Measurements from ENCODE around the gene PPP1R15A.
"Not testable (repeated sequence)": the region's sequence is repeated elsewhere in the genome, so short reads cannot be mapped to it uniquely, and the experiment has no call there.

PPP1R15A gene

DNA sequence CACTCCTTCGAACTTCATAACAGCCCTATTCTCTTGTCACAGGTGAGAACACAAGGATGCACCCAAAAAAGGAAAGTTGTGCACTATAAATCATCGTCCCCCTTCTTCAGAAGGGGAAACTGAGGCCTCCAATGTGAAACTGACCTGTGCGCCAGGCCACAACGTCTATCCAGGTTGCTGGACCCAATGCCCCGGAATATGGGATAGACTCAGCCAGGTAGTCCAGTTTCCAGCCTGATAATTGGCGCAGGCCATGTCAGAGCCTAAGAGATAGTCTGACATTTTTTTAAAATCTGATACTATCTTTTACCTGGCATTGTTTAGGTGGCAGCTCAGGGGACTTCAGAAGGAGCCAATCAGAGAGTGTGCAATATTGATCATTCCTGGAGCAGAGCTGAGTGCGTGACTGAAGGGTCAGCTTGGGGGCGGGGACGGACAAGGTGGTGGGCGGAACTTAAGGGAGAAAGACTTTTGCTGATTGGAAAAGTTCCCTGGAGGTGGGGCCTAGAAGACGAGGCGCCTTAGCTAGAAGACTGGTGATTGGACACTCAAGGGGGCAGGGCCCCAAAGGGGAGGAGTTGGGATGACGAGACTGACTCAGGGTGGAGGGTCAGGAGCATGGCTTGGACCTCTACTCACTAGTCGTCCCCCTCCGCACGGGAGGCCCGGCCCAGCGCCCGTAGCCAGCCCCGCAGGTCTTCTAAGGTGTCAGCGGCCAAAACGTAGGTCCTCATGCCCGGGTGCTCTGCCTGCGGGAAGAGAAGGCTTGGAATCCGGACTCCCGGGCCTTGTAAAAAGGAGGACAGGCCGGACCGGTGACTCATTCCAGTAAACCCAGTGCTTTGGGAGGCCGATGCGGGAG is 12.3 kb upstream of the PPP1R15A start:
- DNase-seq (ENCODE audit: low spot score), result peak; percentile 27

GRCh38 chr19:48861313-48861712 is 10.9 kb upstream of the PPP1R15A start:
- DNase-seq (ENCODE audit: low spot score), result no peak

DNA sequence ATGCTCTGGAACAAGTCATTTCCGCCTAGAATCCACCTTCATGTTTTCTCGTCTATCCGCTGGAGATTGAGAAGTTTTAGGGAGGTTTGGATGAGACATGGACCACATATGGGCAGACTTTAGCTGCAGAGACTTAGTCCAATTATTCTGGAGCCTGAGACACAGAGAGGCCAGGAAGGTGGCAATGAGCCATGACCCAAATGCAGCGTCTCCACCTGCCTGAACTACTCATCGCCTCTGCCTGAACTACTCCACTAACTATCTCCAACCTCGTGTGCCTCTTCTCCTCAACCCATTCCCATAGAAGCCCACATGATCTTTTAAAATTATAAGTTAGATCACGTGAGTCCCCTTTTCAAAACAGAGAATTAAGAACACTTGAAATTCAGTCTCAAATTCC is 9.4 kb upstream of the PPP1R15A start:
- no peak for DNase-seq (ENCODE audit: low spot score)

GRCh38 chr19:48866692-48867091 is 5.5 kb upstream of the PPP1R15A start:
- no peak for DNase-seq (ENCODE audit: low spot score)

- DNase-seq (ENCODE audit: low spot score), result no peak
Measured at GRCh38 chr19:48867123-48867745, 5.0 kb upstream of the PPP1R15A start.

GRCh38 chr19:48867746-48868113 is 4.5 kb upstream of the PPP1R15A start:
- DNase-seq (ENCODE audit: low spot score), result no peak

DNA sequence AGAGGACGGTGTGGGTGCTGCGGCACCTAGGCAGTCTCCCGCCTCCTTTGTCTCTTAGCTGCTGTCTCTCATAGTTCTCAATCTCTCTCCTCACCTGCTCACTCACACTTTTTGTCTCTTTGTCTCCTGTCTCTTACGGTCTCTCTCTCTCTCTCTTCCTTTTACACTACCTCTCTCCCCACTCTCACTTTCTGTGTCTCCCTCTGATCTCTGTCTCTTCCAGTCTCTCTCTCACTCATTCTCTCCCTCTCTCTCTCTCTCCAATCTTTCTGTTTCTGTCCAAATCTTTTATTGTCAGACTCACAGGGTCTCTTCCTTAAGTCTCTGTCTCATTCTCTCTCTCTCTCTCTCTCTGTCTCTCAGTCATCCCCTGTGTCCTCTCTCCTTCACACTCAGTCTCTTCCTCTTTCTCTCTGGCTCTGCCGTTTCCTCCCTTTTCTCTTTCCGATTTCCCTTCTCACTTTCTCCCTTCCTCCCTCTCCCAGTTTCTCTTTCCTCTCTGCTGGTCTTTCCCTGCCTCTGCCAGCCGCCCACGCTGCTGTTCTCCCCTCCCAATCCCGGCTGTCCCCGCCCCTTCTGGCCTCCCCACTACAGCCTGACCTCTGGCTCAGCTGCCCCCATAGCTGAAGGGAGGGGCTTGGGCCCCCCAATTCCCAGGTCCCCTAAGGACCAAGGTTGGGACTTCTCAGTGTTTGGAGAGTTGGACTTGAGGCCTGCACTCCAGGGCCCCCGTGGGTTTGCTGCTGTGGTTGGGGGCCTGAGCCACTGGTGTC is 3.9 kb upstream of the PPP1R15A start, which contains the start of gene PLEKHA4:
Gene PLEKHA4 (minus strand): TSS at position 504 of the 773 bp plus-strand sequence. CDS start 997 bp downstream, outside the sequence.
- DNase-seq (ENCODE audit: low spot score), result no peak

DNA sequence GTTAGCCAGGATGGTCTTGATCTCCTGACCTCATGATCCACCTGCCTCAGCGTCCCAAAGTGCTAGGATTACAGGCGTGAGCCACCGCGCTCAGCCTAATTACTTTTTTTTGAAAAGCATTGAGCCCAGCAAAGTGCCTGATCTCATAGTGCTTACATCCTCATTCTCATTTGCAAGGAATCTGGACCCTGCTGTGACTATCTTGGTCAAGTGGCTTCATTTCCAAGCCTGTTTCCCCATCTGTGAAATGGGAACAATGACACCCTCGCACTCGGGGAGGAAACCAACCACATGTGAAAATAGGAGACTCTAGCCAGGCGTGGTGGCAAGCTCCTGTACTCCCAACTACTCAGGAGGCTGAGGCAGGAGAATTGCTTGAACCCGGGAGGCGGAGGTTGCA is 2.2 kb upstream of the PPP1R15A start:
- DNase-seq (ENCODE audit: low spot score), result no peak

GRCh38 chr19:48871471-48872181 is 595 bp upstream of the PPP1R15A start:
- not testable (repeated sequence) for DNase-seq (ENCODE audit: low spot score)

DNA sequence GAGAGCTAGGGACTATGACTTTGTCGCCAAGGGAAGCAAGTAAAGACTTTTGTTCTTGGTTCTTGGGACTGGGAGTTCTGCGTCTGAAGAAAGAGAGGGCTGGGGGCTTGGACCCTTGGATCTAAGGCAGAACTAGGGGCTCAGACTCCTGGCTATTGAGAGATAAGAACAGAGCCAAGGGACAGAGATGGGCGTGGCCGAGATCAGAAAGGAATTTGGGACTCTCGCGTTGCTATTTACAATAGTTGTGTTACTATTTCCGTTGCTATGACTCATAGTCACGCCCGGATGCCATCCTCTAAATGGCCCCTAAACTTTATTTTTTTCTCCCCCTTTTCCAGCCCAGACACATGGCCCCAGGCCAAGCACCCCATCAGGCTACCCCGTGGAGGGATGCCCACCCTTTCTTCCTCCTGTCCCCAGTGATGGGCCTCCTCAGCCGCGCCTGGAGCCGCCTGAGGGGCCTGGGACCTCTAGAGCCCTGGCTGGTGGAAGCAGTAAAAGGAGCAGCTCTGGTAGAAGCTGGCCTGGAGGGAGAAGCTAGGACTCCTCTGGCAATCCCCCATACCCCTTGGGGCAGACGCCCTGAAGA is 759 bp downstream of the PPP1R15A start:
- DNase-seq (ENCODE audit: low spot score), result peak; percentile 85

- no peak for DNase-seq (ENCODE audit: low spot score)
Measured at GRCh38 chr19:48873476-48874302, 1.5 kb downstream of the PPP1R15A start.

- no peak for DNase-seq (ENCODE audit: low spot score)
Measured at GRCh38 chr19:48874303-48875135, 2.3 kb downstream of the PPP1R15A start.

DNA sequence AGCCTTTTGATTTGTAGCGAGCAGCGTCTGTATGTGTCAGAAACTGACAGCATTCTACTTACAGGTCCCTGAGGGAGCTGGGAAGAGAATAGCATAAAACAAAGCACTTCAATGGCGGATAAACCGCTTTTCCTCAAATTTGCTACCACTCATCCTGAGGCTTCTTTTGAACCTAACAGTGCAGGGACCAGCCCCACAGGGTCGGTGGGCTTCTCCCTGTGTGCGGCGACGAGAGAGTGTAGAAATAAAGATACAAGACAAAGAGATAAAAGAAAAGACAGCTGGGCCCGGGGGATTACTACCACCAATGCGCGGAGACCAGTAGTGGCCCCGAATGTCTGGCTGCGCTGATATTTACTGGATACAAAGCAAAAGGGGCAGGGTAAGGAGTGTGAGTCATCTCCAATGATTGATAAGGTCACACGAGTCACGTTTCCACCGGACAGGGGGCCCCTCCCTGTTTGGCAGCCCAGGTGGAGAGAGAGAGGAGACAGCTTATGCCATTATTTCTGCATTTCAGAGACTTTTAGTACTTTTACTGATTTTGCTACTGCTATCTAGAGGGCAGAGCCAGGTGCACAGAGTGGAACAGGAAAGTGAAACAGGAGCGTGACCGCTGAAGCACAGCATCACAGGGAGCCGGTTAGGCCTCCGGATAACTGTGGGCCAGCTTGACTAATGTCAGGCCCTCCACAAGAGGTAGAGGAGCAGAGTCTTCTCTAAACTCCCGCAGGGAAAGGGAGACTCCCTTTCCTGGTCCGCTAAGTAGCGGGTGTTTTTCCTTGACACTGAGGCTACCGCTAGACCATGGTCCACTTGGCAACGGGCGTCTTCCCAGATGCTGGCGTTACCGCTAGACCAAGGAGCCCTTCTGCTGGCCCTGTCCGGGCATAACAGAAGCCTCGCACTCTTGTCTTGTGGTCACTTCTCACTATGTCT is 4.1 kb downstream of the PPP1R15A start:
- DNase-seq (ENCODE audit: low spot score), result peak; percentile 61

DNA sequence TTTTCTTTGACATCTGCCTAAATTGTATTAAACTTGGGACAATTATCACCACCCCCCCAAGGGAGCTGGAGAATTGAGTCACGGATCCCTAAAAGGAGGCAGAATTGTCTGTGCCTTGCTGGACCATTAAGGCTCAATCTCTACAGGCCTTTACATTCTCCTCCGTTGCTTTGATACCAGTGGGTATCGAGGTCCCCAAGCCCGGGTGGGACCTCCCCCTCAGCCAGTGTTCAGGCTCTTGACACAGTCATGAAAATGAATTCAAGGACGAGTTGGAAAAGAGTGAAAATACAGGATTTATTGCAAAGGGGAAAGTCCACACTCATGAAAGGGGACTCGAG is 5.6 kb downstream of the PPP1R15A start:
- DNase-seq (ENCODE audit: low spot score), result no peak

GRCh38 chr19:48878196-48879024 is 6.2 kb downstream of the PPP1R15A start:
- DNase-seq (ENCODE audit: low spot score), result peak; percentile 41

DNA sequence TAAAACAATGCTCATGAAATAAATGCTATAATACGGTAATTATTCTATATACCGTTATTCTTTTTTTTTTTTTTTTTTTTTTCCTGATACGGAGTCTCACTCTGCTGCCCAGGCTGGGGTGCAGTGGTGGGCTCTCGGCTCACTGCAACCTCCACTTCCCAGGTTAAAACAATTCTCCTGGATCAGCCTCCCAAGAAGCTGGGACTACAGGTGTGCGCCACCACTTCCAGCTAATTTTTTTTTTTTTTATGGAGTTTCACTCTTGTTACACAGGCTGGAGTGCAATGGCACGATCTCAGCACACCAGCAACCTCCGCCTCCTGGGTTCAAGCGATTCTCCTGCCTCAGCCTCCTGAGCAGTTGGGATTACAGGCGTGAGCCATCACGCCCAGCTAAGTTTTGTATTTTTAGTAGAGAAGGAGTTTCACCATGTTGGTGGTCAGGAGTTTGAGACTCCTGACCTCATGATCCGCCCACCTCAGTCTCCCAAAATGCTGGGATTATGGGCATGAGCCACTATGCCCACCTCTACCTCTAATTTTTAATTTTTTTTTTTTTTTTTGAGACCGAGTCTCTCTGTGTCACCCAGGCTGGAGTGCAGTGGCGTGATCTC is 6.9 kb downstream of the PPP1R15A start:
- no peak for DNase-seq (ENCODE audit: low spot score)

- not testable (repeated sequence) for DNase-seq (ENCODE audit: low spot score)
Measured at GRCh38 chr19:48879696-48880095, 7.5 kb downstream of the PPP1R15A start.
